Skeletal muscle cell (primary cell): ENCODE data around the gene NPLOC4.

Source experiments
- DNase-seq: peaks from one replicate; pipeline ENCODE4 v3.0.0-alpha.2; 2010; ENCODE audit warnings: low read depth
- H3K4me3 ChIP-seq: 2 replicates; pipeline ENCODE4 v1.5.1; 2011; ENCODE audit warnings: low read depth, mild to moderate bottlenecking, control low read depth, low read length, moderate library complexity

The NPLOC4 gene

GRCh38 chr17:81665205-81666091 is 28.5 kb upstream of the NPLOC4 start:
- DNase-seq, result no peak

GRCh38 chr17:81664051-81664470 is 27.1 kb upstream of the NPLOC4 start:
- no peak for DNase-seq

More at GRCh38 chr17:81665205-81666091, 28.5 kb upstream of the NPLOC4 start:
- peak overlapping the region; percentile 69 for H3K4me3 ChIP-seq

DNA sequence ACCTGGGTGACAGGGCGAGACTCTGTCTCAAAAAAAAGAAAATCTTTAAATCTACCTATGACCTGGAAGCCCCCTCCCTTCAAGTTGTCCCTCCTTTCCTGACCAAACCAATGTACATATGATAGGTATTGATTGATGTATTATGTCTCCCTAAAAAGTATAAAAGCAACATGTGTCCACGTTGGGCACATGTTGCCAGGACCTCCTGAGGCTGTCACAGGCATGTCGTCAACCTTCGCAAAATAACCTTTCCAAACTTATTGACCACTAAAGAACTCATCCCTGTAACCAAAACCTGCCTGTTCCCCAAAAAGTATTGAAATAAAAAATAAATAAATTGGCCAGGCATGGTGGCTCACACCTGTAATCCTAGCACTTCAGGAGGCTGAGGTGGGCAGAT is 25.1 kb upstream of the NPLOC4 start:
- no peak for DNase-seq
- no peak overlapping the region for H3K4me3 ChIP-seq

More at GRCh38 chr17:81664051-81664470, 27.1 kb upstream of the NPLOC4 start:
- no peak overlapping the region for H3K4me3 ChIP-seq

GRCh38 chr17:81660441-81660840 is 23.5 kb upstream of the NPLOC4 start:
- no peak for DNase-seq
- H3K4me3 ChIP-seq, result no peak overlapping the region

DNA sequence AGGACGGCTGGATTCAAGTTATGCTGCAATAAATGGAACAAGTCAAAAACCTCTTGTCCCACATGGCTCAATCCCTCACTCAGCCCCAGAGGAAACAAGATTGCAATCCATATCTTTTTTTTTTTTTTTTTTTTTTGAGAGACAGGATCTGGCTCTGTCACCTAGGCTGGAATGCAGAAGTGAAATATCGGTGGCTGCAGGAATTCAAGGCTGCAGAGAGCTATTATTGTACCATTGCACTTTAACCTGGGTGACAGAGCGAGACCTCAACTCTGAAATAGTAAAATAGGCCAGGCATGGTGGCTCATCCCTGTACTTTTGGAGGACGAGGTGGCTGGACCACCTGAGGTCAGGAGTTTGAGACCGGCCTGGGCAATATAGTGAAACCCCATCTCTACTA is 22.1 kb upstream of the NPLOC4 start:
- H3K4me3 ChIP-seq, result no peak overlapping the region
- no peak for DNase-seq

GRCh38 chr17:81656835-81657234 is 19.9 kb upstream of the NPLOC4 start:
- no peak overlapping the region for H3K4me3 ChIP-seq
- no peak for DNase-seq

- no peak within 1 kb of the TSS for H3K4me3 ChIP-seq
- no peak for DNase-seq
Observed at GRCh38 chr17:81656118-81656743, 19.3 kb upstream of the NPLOC4 start, which contains the start of gene PDE6G. PDE6G (minus strand) TSS chr17:81656542; CDS start chr17:81653305, 3,237 bp downstream.

GRCh38 chr17:81655378-81656117 is 18.6 kb upstream of the NPLOC4 start:
- no peak for DNase-seq
- no peak overlapping the region for H3K4me3 ChIP-seq

- H3K4me3 ChIP-seq, result no peak overlapping the region
- no peak for DNase-seq
Observed at GRCh38 chr17:81652906-81653771, 16.2 kb upstream of the NPLOC4 start.

DNA sequence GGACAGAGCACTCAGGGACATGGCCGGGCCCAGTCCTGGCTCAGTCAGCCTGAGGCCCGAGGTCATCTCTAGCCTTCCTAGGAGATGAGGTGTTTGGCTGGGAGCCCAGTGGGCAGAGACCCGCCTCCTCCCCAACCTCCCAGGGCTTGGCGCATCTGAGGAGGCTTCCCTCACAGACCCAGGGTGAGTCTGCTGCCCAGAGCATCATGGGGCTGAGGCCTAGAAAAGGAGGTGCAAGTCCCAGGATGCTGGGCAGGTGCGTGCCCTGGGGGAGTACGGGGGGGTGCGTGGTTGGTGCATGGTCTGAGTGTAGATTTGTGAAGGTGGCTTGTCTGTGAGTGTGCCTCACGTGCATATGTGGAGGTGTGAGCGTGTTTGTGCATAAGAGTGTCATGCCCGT is 14.8 kb upstream of the NPLOC4 start:
- DNase-seq, result peak; percentile 63
- H3K4me3 ChIP-seq, result no peak overlapping the region

DNA sequence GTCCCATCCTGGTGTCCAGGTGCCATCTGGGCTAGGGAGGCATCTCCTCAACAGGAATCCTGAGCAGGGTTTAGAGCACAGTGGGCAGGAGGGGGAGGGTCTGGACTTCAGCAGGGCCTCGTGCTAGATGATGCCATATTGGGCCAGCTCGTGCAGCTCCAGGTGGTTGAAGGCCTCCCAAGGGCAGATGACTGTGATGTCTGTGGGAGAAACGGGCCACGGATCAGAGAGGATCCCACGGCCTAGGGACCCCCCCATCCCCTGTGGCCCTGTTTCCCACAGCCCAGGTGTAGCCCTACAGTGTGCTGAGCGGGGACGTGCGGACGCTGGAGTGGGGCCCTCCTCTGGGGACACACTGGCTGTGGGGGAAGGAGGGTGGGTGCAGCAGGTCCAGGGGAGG is 14.0 kb upstream of the NPLOC4 start:
- H3K4me3 ChIP-seq, result no peak overlapping the region

GRCh38 chr17:81648707-81649085 is 11.8 kb upstream of the NPLOC4 start:
- DNase-seq, result no peak
- no peak overlapping the region for H3K4me3 ChIP-seq

More for the DNA sequence above, 14.0 kb upstream of the NPLOC4 start:
- no peak for DNase-seq

DNA sequence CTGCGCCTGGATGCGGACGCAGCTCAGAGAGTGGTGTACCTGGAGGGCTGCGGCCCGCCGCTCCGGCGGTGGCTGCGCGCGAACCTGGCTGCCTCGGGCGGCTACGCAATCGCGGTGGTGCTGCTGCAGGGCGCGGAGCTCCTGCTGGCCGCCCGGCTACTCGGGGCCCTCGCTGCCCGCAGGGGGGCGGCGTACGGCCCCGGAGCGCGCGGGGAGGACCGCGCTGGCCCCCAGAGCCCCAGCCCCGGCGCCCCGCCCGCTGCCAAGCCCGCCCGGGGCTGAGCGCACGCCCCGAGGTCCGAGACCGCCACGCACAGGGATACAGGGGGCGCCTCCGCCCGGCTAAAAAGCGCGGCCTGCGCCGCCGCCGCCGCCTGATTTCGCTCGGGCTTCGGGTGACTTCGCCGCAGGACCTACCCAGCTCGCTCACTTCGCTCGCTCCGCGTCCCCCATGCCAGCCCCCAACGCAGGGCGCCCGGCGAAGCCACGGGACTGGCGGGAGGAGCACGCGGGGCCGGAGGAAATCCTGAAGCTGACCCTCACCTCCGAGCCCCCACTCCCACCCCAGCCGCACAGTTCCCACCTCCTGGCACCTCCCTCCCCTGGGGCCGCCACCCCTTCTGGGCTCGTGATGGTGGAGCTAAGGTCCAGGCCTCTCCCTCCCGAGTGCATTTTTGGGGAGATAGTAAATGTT is 11.2 kb upstream of the NPLOC4 start:
- no peak for DNase-seq
- H3K4me3 ChIP-seq, result no peak overlapping the region

GRCh38 chr17:81647640-81648012 is 10.7 kb upstream of the NPLOC4 start:
- no peak overlapping the region for H3K4me3 ChIP-seq
- no peak for DNase-seq

DNA sequence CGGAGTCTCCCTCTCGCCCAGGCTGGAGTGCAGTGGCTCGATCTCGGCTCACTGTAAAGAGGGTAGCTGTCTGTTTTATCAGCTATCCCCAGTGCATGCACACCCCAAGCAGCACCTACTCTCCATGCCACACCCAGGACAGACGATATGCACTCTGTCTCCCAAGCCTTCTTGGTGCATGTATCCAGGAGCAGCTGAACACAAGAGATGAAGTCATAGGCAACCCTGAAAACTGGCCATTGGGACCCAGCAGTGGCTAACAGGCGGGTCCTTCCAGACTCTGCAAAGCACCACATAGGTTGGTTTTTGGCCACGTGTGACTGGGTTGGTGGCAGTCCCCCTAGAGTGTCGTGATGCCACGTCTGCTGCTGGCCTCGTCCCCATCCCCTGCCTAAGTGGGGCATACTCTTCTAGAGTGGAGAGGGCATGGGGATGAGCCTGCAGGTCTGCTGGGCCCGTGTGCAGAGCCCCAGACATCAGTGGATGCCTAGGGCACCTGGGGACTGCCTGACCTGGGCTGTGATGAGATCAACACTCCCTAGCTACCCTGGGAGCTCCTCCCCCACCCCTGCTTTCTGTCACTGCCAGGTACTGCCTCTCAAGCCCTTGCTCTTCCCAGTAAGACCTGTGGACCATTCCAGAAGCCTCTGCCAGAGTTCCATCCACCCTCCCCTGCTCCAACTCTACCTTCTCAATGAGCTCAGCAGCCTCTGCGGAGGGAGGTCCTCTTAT is 10.1 kb upstream of the NPLOC4 start:
- no peak for DNase-seq
- H3K4me3 ChIP-seq, result no peak overlapping the region

- DNase-seq, result no peak
- no peak overlapping the region for H3K4me3 ChIP-seq
Observed at GRCh38 chr17:81644976-81645952, 8.4 kb upstream of the NPLOC4 start.

- H3K4me3 ChIP-seq, result no peak overlapping the region
- no peak for DNase-seq
Observed at GRCh38 chr17:81644496-81644895, 7.6 kb upstream of the NPLOC4 start.
